GM21576 (cell line): ENCODE data around the gene CDC25B.

Experiments
- ATAC-seq: cut with Tn5 transposase; IDR thresholded peaks from one replicate; pipeline ENCODE4 v1.9.1; 2021; ENCODE audit warnings: mild to moderate bottlenecking, moderate library complexity; ENCODE audit not compliant: unreplicated experiment

The CDC25B gene

DNA sequence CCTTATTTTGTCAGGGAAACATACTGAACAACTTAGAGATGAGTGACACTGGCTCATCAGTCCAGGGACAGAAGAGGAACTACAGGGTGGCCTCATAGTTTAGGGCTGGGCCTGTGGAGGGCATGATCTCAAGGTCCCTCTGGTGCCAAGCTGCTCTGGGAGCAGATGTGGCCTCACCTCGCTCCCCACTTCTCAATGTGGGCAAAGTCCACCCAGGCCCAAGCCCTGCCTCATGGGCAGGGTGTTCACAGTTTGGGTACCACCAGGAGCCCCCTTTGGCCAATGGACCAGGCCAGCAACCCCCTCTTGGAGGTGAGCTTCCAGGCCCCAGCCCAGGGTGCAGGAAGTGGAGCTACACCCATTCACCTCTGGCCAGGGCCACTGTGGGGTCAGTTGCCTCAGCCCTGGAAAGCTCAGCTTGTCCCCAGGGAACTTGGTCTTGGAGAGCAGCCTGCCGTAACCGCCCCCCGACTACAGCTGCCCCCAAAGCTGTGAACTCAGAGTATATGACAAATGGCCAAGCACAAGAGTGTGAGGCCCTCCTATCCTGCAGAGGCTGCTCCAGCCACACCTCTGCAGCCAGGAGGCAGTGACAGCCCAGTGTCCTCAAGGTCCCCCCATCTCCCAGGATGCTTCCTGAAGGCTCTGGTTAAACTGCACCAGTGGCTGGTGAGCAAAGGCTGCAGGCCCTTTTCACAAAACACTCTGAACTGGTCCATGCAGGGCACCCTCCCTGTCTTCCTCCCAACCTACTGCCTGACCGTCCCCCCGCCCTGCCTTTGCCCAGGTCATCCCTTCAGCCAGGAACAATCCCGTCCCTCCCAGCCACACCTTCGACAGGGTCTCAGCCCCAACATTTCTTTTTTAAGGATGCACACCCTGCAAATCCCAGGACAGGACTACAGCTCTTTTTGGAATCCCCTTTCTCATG, 32.2 kb upstream of the CDC25B start:
- ATAC-seq: no peak

- ATAC-seq: no peak
These were observed 31.5 kb upstream of the CDC25B start for GRCh38 chr20:3764659-3765058.

DNA sequence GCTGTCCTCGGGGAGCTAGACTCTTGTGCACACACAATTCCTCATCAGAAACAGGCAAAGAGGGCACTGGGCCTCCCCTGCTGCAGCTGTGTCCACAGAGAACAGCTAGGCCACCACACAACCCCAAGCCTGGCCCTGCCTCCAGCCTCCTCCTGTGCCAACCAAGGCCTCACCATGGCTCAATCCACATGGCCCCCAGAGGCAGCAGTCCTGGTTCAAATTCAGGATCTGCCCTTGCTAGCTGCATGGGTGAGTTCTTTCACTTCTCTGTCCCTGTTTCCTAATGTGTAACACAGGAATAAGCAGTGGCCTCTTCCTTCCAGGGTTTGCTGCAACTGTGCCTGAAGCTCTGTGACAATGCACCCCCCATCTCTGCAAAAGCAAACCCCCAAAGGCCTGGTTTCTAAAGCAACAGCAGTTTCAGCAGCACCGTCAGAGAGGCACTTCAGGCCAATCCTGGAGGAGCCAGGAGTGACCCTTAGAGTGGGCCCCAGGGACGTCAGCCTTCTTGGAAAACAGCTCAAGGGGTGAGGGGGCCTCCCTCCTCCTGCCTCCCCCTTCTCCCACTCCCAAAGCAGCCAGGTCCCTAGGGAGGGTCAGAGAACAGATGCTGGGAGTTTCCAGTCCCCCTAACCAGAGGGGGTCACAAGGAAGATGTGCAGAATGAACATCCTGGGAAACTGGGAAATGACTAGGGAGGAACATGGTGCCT, 30.8 kb upstream of the CDC25B start:
- ATAC-seq: no peak

GRCh38 chr20:3766422-3767109, 29.5 kb upstream of the CDC25B start:
- ATAC-seq: no peak

- no peak for ATAC-seq
These were observed 29.0 kb upstream of the CDC25B start for GRCh38 chr20:3767110-3767426.

DNA sequence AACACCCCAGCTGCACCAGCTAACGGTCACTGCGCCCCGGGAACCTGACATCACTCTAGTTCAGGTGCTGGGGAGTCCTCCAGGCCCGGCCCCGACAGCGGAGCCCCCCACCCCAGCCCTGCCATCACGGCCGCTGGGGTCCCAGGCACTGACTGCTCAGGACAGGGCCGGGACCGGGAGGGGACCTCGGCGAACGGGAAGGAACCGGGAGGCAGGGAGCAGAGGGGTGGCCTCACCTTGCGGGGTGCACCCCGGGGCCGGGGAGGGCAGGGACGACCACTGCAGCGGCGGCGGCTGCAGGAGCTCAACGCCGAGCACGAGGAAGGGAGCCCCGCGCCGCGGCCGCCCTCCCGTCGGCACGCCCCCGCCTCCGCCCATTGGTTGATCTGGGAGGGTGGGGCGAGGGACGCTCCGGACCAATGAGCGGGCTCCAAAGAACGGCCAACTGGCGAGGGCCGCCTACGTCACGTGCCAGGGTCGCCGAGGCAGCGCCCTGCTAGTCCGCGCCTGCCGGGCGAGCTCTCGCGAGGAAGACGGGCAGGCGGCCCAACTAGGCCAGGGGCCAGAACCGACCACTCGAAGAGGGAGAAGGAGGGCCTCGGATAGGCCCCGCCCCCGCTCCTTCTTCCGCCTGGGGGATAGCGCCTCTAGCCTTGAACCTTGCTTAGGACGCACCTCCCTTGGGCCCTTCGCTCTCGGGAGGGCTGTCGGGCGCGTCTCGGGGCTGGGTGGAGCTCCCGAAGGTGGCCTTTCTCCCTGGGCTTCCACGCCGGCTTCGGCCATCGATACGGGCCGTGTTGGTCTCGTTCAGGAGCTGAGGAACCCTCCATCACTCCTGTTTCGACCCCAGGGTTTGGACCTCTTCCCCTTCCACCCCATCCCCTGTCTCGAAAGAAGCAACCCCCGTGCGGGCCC, 28.4 kb upstream of the CDC25B start, which contains the start of gene ADISSP:
Gene ADISSP, minus strand, starts transcription at position 327 of the 915 bp plus-strand sequence. CDS start 7,653 bp downstream, outside the sequence.
- peak; percentile 89 for ATAC-seq

- ATAC-seq: peak; percentile 48
These were observed 27.6 kb upstream of the CDC25B start for GRCh38 chr20:3768342-3769130.

- no peak for ATAC-seq
These were observed 24.5 kb upstream of the CDC25B start for GRCh38 chr20:3771552-3772058.

DNA sequence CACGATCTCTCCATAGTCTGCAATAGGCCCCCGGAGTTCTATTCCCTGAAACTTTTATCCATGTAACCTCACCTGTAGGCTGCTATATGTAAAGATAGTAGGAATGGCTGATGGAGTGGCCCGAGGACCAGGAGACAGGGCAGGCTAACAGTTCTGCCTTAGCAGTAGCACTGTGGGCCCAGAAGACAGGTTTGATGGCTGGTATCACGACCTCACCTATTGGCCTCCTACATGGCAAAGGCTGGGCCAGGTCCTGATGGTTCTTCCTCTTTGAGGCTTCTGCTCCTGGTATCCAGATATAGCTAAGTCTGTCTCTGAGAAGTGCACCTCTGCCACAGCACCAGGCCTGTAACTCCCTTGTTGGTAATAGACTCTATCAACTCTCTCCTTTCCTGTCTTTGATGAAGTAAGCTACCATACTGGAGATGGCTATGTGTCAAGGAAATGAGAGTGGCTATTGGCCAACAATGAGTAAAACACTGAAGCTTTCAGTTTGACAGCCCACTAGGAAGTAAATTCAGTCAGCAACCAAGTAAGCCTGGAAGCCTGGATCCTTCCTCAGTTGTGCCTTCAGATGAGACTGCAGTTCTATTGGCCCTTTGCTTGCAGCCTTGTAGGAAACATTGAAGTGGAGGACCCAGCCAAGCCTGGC, 20.5 kb upstream of the CDC25B start:
- ATAC-seq: no peak

DNA sequence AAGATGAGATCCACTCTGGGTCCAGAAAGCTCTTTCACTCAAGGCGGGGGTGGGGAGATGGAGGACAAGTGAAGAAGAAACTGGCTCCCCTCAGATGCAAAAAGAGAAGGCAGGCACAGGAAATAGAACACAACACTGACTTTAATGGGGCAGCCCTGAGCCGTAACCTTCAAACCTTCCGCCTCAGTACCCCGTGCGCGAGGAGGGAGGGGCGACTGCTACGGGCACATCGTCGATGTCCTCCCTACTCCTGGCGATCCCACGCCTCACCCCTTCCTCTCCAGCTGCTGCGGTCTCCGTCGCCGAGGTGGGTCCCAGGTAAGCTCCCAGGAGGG, 18.8 kb upstream of the CDC25B start:
- ATAC-seq: no peak

- ATAC-seq: no peak
These were observed 18.1 kb upstream of the CDC25B start for GRCh38 chr20:3777716-3778629.

DNA sequence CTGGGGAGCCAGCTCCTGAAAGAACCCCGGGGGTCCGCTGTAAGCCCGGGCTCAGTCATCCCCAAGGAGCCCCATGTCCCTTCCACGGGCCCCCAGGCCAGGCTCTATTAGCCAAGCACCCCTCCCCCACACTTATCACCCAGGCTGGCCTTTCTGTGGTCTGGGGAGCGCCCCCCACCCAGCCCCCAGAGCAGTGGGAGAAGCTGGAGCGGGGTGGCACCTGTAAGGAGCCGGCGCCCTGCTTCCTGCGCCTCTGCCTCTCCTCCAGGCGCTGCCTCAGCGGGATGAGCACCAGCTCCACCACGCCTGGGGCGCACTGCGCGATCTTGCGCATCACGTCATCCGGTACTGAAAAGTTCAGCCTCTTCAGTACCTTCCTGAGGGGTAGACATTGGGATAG, 17.1 kb upstream of the CDC25B start:
- ATAC-seq: no peak

DNA sequence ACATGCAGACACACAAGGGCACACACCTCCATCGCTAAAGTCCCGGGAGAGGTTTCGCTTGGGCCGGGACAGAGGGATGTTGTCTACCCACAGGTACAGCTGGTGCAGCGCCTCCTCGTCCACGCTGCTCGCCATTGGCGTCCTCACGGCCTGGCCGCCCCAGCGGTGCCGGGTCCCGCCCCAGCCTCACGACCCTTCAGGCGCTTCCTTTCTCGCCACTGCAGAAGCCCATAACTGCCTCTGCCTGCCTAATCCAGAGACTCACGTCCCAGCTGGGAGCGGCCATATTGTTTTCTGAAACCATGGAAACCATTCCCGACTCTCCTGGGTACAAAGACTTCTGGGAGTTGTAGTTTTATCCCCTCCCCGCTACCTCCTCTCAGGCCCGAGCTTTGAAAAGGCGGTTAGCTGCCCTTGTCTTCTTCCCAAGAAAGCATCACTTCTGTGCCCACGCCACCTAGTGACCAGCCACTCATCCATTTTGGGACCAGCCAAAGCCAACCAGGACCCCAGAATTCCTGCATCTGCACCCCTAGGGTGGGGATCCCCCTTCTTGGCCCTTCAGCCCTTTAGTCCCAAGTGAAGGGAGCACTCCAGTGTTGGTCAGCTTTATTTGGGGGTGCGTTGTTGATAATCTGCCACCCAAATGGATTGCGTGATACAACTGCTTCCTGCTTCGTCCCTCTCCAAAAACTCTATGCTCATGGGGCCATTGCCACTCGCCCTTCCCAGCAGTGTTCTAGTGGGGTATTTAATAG, 14.8 kb upstream of the CDC25B start, which contains the start of gene SPEF1:
Gene SPEF1, minus strand, starts transcription at position 296 of the 758 bp plus-strand sequence. Its CDS starts 161 bp downstream, at position 135.
- ATAC-seq: peak; percentile 56

DNA sequence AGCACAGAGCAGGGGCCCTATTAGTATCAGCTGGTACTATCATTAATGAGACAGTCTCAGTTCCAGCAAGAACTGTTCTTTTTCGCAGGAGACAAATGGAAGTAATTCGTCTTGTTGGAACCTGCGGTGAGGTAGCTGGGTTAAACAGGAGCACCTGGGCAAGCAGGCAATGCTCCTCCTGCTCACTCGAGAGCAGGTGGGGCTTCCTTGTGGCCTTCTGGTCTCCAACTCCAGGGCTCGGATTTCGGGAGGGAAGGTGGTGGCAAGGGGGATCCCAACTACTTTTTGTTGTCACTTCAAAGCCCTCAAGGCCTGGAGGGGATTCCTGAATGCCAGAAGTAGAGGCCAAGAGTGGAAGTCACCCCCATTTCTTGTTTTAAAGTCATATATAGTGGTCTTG, 13.5 kb upstream of the CDC25B start:
- ATAC-seq: no peak

GRCh38 chr20:3783068-3783489, 13.0 kb upstream of the CDC25B start:
- ATAC-seq: no peak

DNA sequence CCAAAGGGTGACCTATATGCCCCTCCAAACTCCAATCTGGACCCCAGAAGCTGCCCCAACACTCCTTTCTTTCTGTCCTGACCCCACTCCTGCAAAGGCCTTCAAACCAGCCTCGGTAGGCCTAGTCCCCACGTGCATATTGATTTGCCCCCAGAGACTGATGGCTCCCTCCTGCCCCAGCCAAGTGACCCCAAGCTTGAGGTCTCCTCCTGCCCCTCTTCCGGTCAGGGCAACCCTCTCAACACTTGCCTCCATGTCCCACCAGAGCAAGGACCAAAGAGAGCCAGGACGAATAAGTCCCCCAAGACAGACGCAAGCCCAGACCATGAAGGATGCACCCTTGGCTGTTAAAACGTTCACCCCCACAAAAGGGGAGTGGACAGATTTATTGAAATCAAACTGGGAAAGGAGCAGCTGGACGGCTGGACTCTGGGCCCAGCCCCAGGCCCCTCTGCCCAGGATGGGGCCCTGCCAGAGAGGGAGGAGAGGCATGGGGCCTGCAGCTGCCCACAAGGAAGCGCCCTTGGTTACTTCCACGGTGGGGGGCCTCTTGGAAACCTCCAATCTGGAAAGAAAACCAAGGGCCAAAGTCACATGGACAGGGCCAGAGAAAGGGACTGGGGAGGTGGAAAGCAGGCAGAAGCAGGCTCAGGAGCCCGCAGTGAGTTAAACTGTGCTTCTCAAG, 12.5 kb upstream of the CDC25B start:
- no peak for ATAC-seq
